Left lung (tissue), 10 donors: ENCODE measurements around the gene PCBP3. TPM values are rescaled to one million over a fixed set of nuclear protein-coding genes. Genes with fewer than 3 reads are reported as not detected.

ENCODE experiments used
- ATAC-seq: fragments of 200-7000 bp; cut with Tn5 transposase; one replicate; pipeline ENCODE4 v1.9.1; 2020; ENCODE audit warnings: moderate library complexity
- DNase-seq, 4 donors: peaks; one replicate each; pipeline ENCODE4 v3.0.0-alpha.2; 2013 to 2020
- H3K27ac ChIP-seq, 2 donors: fragments of 200-600 bp; sonication (generic) in 1 of 2; one replicate each; pipeline versions ENCODE4 v1.5.0 to v1.8.0; 2020 to 2021
- H3K27me3 ChIP-seq, 2 donors: fragments of 200-600 bp; sonication (generic) in 1 of 2; one replicate each; pipeline versions ENCODE4 v1.5.0 to v1.8.0; 2020 to 2021
- H3K36me3 ChIP-seq, 2 donors: fragments of 200-600 bp; sonication (generic) in 1 of 2; one replicate each; pipeline versions ENCODE4 v1.5.0 to v1.8.0; 2020 to 2021
- H3K4me1 ChIP-seq, 2 donors: fragments of 200-600 bp; one replicate each; pipeline ENCODE4 v1.8.0; 2021
- H3K4me3 ChIP-seq, 2 donors: fragments of 200-600 bp; sonication (generic) in 1 of 2; one replicate each; pipeline versions ENCODE4 v1.5.0 to v1.8.0; 2020 to 2021; ENCODE audit warnings: mild to moderate bottlenecking in 1 of 2
- H3K9me3 ChIP-seq, 2 donors: fragments of 200-600 bp; sonication (generic) in 1 of 2; one replicate each; pipeline versions ENCODE4 v1.5.0 to v1.8.0; 2020 to 2021
- CTCF ChIP-seq, 2 donors: fragments of 200-600 bp; sonication (generic) in 1 of 2; IDR thresholded peaks; one replicate each; pipeline versions ENCODE4 v1.5.0 to v1.8.0; 2021; ENCODE audit warnings: antibody characterized with exemption in 2 of 2
- intact Hi-C, 2 donors: fragments of 100-400 bp; cut with DNase I; formaldehyde crosslinking; loops; one replicate each; pipeline versions ENCODE4 v1.11.2 to v1.14.2; 2022
- polyA plus RNA-seq, 6 donors: library from polyadenylated mRNA; unstranded; fragments of 120-200 nt; gene quantifications; one replicate each; pipeline ENCODE4 v1.2.1, GENCODE V29; 2013; ENCODE audit not compliant: insufficient read length in 6 of 6
- total RNA-seq, 2 donors: library from RNA; stranded (reverse); fragmentation: NEBNext Ultra II Directional; extraction: Animal tissue kit (Norgen Biotek cat#: 25700); gene quantifications; one replicate each; pipeline ENCODE4 v1.2.1, GENCODE V29; 2021
- donor health status: DM: no; HTN: yes; CAD: no.
- donor health status: DM: no; HTN: no; CAD: no.

The PCBP3 gene
- total and polyA plus RNA-seq, 8 donors: 2.1 to 13.8 (median 3.0) TPM

GRCh38 chr21:45934554-45934953 lies 291.0 kb downstream of the PCBP3 start:
- H3K4me1 ChIP-seq: no peaks in the 10 kb centered on the region
- peaks cover 0 to 11% of the 10 kb centered on the region in 2 donors for H3K36me3 ChIP-seq
- no peak overlapping the region for H3K4me3 ChIP-seq
- H3K27ac ChIP-seq: no peak overlapping the region
- H3K9me3 ChIP-seq: peaks cover 0 to 20% of the 10 kb centered on the region in 2 donors
- H3K27me3 ChIP-seq: no peaks in the 10 kb centered on the region
- no peak for ATAC-seq
- DNase-seq: peak in 1 of 4 donors; percentile 43
- intact Hi-C loops: no loop called here
- TF ChIP-seq CTCF (IDR thresholded peaks at IDR 0.05): no peak

- no peak for DNase-seq
Observed at GRCh38 chr21:45935628-45936027, 292.1 kb downstream of the PCBP3 start.

GRCh38 chr21:45937721-45938452 lies 294.4 kb downstream of the PCBP3 start:
- TF ChIP-seq CTCF (IDR thresholded peaks at IDR 0.05): no peak
- no peak for ATAC-seq
- peak in 1 of 4 donors; percentile 63 for DNase-seq
- Histone ChIP-seq H3K27me3 (peaks cover 0 to 4% of the 10 kb centered on the region in 2 donors), H3K9me3 (peaks cover 0 to 16% of the 10 kb centered on the region in 2 donors), H3K4me3 (no peak overlapping the region), H3K27ac (no peak overlapping the region), H3K4me1 (no peaks in the 10 kb centered on the region), H3K36me3 (peaks cover 0 to 11% of the 10 kb centered on the region in 2 donors)
- intact Hi-C loops: no loop called here

More at GRCh38 chr21:45935628-45936027, 292.1 kb downstream of the PCBP3 start:
- H3K27ac ChIP-seq: no peak overlapping the region
- no peaks in the 10 kb centered on the region for H3K4me1 ChIP-seq
- no peaks in the 10 kb centered on the region for H3K27me3 ChIP-seq
- ATAC-seq: no peak
- peaks cover 0 to 16% of the 10 kb centered on the region in 2 donors for H3K9me3 ChIP-seq
- H3K36me3 ChIP-seq: peaks cover 0 to 11% of the 10 kb centered on the region in 2 donors
- no peak overlapping the region for H3K4me3 ChIP-seq
- TF ChIP-seq CTCF (IDR thresholded peaks at IDR 0.05): no peak
- intact Hi-C loops: no loop called here

GRCh38 chr21:45938453-45938755 lies 294.9 kb downstream of the PCBP3 start:
- no peak for TF ChIP-seq CTCF (IDR thresholded peaks at IDR 0.05)
- DNase-seq: no peak
- no peak overlapping the region for H3K4me3 ChIP-seq
- H3K9me3 ChIP-seq: peaks cover 0 to 16% of the 10 kb centered on the region in 2 donors
- no peaks in the 10 kb centered on the region for H3K4me1 ChIP-seq
- no peak overlapping the region for H3K27ac ChIP-seq
- intact Hi-C loops: no loop called here
- H3K27me3 ChIP-seq: peaks cover 0 to 4% of the 10 kb centered on the region in 2 donors
- no peak for ATAC-seq
- H3K36me3 ChIP-seq: peaks cover 0 to 11% of the 10 kb centered on the region in 2 donors

- no peaks in the 10 kb centered on the region for H3K4me1 ChIP-seq
- H3K4me3 ChIP-seq: no peak overlapping the region
- intact Hi-C loops: no loop called here
- ATAC-seq (no peak), DNase-seq (peak in 1 of 4 donors; percentile 78)
- H3K9me3 ChIP-seq: peaks cover 0 to 16% of the 10 kb centered on the region in 2 donors
- TF ChIP-seq CTCF (IDR thresholded peaks at IDR 0.05): no peak
- H3K27ac ChIP-seq: no peak overlapping the region
- H3K27me3 ChIP-seq: peaks cover 0 to 4% of the 10 kb centered on the region in 2 donors
- peaks cover 0 to 11% of the 10 kb centered on the region in 2 donors for H3K36me3 ChIP-seq
Observed at GRCh38 chr21:45938811-45939520, 295.4 kb downstream of the PCBP3 start.
